HepG2 (cell line): Measurements from ENCODE around the gene NKAIN2. TPM values are rescaled to one million over a fixed set of nuclear protein-coding genes. Genes with fewer than 3 reads are reported as not detected.
A peak's percentile ranks its signal among the peaks of the same experiment; 100 is the strongest.
"Not testable (repeated sequence)": the region's sequence is repeated elsewhere in the genome, so short reads cannot be mapped to it uniquely, and the experiment has no call there.

Source experiments
- ATAC-seq: fragments of 200-7000 bp; cut with Tn5 transposase; 3 replicates; pipeline ENCODE4 v1.9.1; 2020; ENCODE audit warnings: mild to moderate bottlenecking, moderate library complexity
- BruUV-seq: library from RNA; stranded (reverse); fragments of 400-500 nt; replicated peaks from 2 replicates; lab custom pipeline; 2021; lab: Mats Ljungman, UMichigan
- CTCF ChIA-PET: fragments of 300-600 bp; formaldehyde crosslinking; extraction: SDS; loops from one replicate; lab custom pipeline; 2021; ENCODE audit warnings: low total read pairs, inconsistent platforms, low intra/inter-chr PET ratio; lab: Yijun Ruan, JAX
- POLR2A ChIA-PET: fragments of 350-600 bp; sonication (Branson Sonifier 250); formaldehyde crosslinking; loops from one replicate; lab custom pipeline; 2020; ENCODE audit warnings: antibody characterized with exemption, inconsistent platforms; lab: Yijun Ruan, JAX
- DNase-seq: peaks from one replicate; pipeline ENCODE4 v3.0.0-alpha.2; 2015; ENCODE audit warnings: low spot score
- FAIRE-seq: peaks from 3 replicates; lab custom pipeline; 2011; peaks lifted over from hg19 to GRCh38; lab: Jason Lieb, UNC
- H2AFZ ChIP-seq: one replicate; pipeline ENCODE4 v1.6.1; 2011; ENCODE audit warnings: low read length, inconsistent platforms
- H3K27ac ChIP-seq: fragments of 300-600 bp; 3 replicates; pipeline ENCODE4 v1.8.0; 2011; ENCODE audit warnings: mixed run types, mild to moderate bottlenecking, mixed read lengths, low read length, inconsistent platforms; ENCODE audit not compliant: insufficient read depth; ENCODE audit errors: extremely low read length
- H3K27me3 ChIP-seq, 2 experiments: fragments of 200-600 bp in 1 of 2; 2 replicates in 1 of 2; 3 replicates in 1 of 2; pipeline versions ENCODE4 v1.6.0 to v1.8.0; 2011; ENCODE audit warnings: low read length in 2 of 2, mild to moderate bottlenecking in 2 of 2, moderate library complexity in 2 of 2, inconsistent platforms in 1 of 2; ENCODE audit not compliant: insufficient read depth in 2 of 2, control insufficient read depth in 1 of 2
- H3K36me3 ChIP-seq, 2 experiments: fragments of 200-600 bp in 1 of 2; replicated peaks in 1 of 2; 2 replicates in 1 of 2; 3 replicates in 1 of 2; pipeline versions ENCODE4 v1.5.1 to v1.8.0; 2011; ENCODE audit warnings: low read length in 2 of 2, inconsistent platforms in 1 of 2; ENCODE audit not compliant: insufficient read depth in 2 of 2, control insufficient read depth in 1 of 2
- H3K4me1 ChIP-seq: 2 replicates; pipeline ENCODE4 v1.5.1; 2012; ENCODE audit warnings: low read length, inconsistent platforms; ENCODE audit not compliant: insufficient read depth
- H3K4me2 ChIP-seq: 2 replicates; pipeline ENCODE4 v1.6.0; 2011; ENCODE audit warnings: low read depth, low read length, inconsistent platforms
- H3K4me3 ChIP-seq, 3 experiments: fragments of 200-600 bp in 1 of 3; sonication (generic), shearing (Covaris generic) in 1 of 3; replicated peaks in 1 of 3; 2 replicates each; pipeline ENCODE4 v1.5.1; 2011 to 2016; ENCODE audit warnings: low read length in 3 of 3, inconsistent platforms in 2 of 3, low read depth in 2 of 3, mild to moderate bottlenecking in 2 of 3, control low read depth in 1 of 3, mixed read lengths in 1 of 3; ENCODE audit not compliant: insufficient read depth in 1 of 3
- H3K79me2 ChIP-seq: one replicate; pipeline ENCODE4 v1.6.1; 2011; ENCODE audit warnings: low read length, inconsistent platforms; ENCODE audit not compliant: insufficient read depth
- H3K9ac ChIP-seq: 2 replicates; pipeline ENCODE4 v1.6.0; 2011; ENCODE audit warnings: mild to moderate bottlenecking, low read depth, low read length, inconsistent platforms; ENCODE audit not compliant: insufficient read depth
- H3K9me3 ChIP-seq: 2 replicates; pipeline ENCODE4 v1.5.1; 2012; ENCODE audit warnings: mild to moderate bottlenecking, low read length
- H4K20me1 ChIP-seq: 2 replicates; pipeline ENCODE4 v1.6.0; 2011; ENCODE audit warnings: inconsistent platforms, mild to moderate bottlenecking, low read length, moderate library complexity; ENCODE audit not compliant: insufficient read depth
- ADNP ChIP-seq: sonication (generic); formaldehyde crosslinking; IDR thresholded peaks from 2 replicates; pipeline ENCODE4 v1.4.0; 2020; ENCODE audit warnings: missing genetic modification reagents
- CHD4 ChIP-seq: fragments of 200-600 bp; sonication (generic); IDR thresholded peaks from 2 replicates; pipeline ENCODE4 v1.7.0; 2017; ENCODE audit warnings: mild to moderate bottlenecking, low read length, borderline replicate concordance
- GABPB1 ChIP-seq: IDR thresholded peaks from 2 replicates; pipeline ENCODE4 v1.6.1; 2016; ENCODE audit warnings: mild to moderate bottlenecking, missing genetic modification reagents, moderate library complexity, missing compliant biosample characterization
- GPN1 ChIP-seq: sonication (generic); formaldehyde crosslinking; IDR thresholded peaks from 2 replicates; pipeline ENCODE4 v1.5.1; 2020; ENCODE audit warnings: missing genetic modification reagents, borderline replicate concordance
- MAFF ChIP-seq: IDR thresholded peaks from 2 replicates; pipeline ENCODE4 v1.6.1; 2011; ENCODE audit warnings: low read depth, low read length, improper control_type of control experiment
- MAFK ChIP-seq, 2 experiments: IDR thresholded peaks in 1 of 2; conservative IDR thresholded peaks in 1 of 2; 2 replicates each; pipeline ENCODE4 v1.6.1; 2011; ENCODE audit warnings: improper control_type of control experiment in 2 of 2, low read length in 2 of 2
- MZF1 ChIP-seq: sonication (generic); formaldehyde crosslinking; IDR thresholded peaks from 2 replicates; pipeline ENCODE4 v1.8.1; 2023; ENCODE audit warnings: mild to moderate bottlenecking, missing genetic modification reagents, borderline replicate concordance
- REPIN1 ChIP-seq: sonication (generic); formaldehyde crosslinking; IDR thresholded peaks from 2 replicates; pipeline ENCODE4 v1.8.0; 2022; ENCODE audit warnings: missing genetic modification reagents, low read depth, mild to moderate bottlenecking, borderline replicate concordance
- RORA ChIP-seq: sonication (generic); formaldehyde crosslinking; IDR thresholded peaks from 2 replicates; pipeline ENCODE4 v1.5.0; 2020; ENCODE audit warnings: mild to moderate bottlenecking, missing genetic modification reagents, moderate library complexity
- SALL2 ChIP-seq: sonication (generic); formaldehyde crosslinking; IDR thresholded peaks from 2 replicates; pipeline ENCODE4 v1.8.1; 2023; ENCODE audit warnings: mild to moderate bottlenecking, missing genetic modification reagents, inconsistent platforms
- SP4 ChIP-seq: sonication (generic); formaldehyde crosslinking; IDR thresholded peaks from 2 replicates; pipeline ENCODE4 v1.8.1; 2023; ENCODE audit warnings: mild to moderate bottlenecking, missing genetic modification reagents
- ZNF121 ChIP-seq: sonication (generic); formaldehyde crosslinking; IDR thresholded peaks from 2 replicates; pipeline ENCODE4 v1.5.0; 2020; ENCODE audit warnings: mild to moderate bottlenecking, missing genetic modification reagents
- ZNF607 ChIP-seq: sonication (generic); formaldehyde crosslinking; IDR thresholded peaks from 2 replicates; pipeline ENCODE4 v1.5.1; 2020; ENCODE audit warnings: missing genetic modification reagents, mild to moderate bottlenecking, borderline replicate concordance
- WGBS: methylation state at CpG from one replicate; pipeline ENCODE4 v1.1.6; 2017; ENCODE audit warnings: low lambda C conversion rate; 5-methylcytosine and 5-hydroxymethylcytosine counted together
- in situ Hi-C: cut with HindIII; loops from 2 replicates; pipeline ENCODE4 v1.10.0; 2017; ENCODE audit warnings: low pct_unique_long_range_greater_than_20kb; ENCODE audit not compliant: extremely low pct_ligation_motif_present
- intact Hi-C: fragments of 100-400 bp; cut with micrococcal nuclease; formaldehyde crosslinking; loops from one replicate; pipeline ENCODE4 v1.10.0; 2022; ENCODE audit not compliant: unreplicated experiment
- polyA plus RNA-seq, 8 experiments: library from polyadenylated mRNA; depleted of rRNA in 3 of 8; stranded (reverse) in 7 of 8; unstranded in 1 of 8; fragments of >200 nt; fragmentation: Illumina TruSeq in 4 of 8; extraction: Trizol in 4 of 8; gene quantifications; 2 replicates each; pipeline versions ENCODE4 v1.2.1 to v1.2.3, GENCODE V29; 2011 to 2016; ENCODE audit warnings: low read depth in 4 of 8, missing spikeins in 1 of 8, mixed read lengths in 1 of 8; ENCODE audit not compliant: insufficient read depth in 1 of 8
- total RNA-seq, 5 experiments: library from RNA; depleted of rRNA; stranded (reverse); fragments of >200 nt; fragmentation: Illumina TruSeq; extraction: Trizol; gene quantifications; 2 replicates each; pipeline ENCODE4 v1.2.3, GENCODE V29; 2016; ENCODE audit warnings: low read depth in 1 of 5
- TF ChIP-seq, protein P1 (sequence below): sonication (generic); formaldehyde crosslinking; conservative IDR thresholded peaks from 2 replicates; pipeline ENCODE4 v1.8.0; 2022; ENCODE audit warnings: low read depth, missing genetic modification reagents
- TF ChIP-seq, protein P2 (sequence below): sonication (generic); formaldehyde crosslinking; conservative IDR thresholded peaks from 2 replicates; pipeline ENCODE4 v1.8.0; 2022; ENCODE audit warnings: mild to moderate bottlenecking, moderate library complexity, missing genetic modification reagents
- TF ChIP-seq, protein P3 (sequence below): sonication (generic); formaldehyde crosslinking; IDR thresholded peaks from 2 replicates; pipeline ENCODE4 v1.4.0; 2020; ENCODE audit warnings: missing genetic modification reagents; ENCODE audit errors: not compliant biosample characterization

The NKAIN2 gene
- total and polyA plus RNA-seq, 2 of the 13 experiments (the other 11 are each of a cell fraction or from before 2014, with no cell fraction given) = not detected

DNA sequence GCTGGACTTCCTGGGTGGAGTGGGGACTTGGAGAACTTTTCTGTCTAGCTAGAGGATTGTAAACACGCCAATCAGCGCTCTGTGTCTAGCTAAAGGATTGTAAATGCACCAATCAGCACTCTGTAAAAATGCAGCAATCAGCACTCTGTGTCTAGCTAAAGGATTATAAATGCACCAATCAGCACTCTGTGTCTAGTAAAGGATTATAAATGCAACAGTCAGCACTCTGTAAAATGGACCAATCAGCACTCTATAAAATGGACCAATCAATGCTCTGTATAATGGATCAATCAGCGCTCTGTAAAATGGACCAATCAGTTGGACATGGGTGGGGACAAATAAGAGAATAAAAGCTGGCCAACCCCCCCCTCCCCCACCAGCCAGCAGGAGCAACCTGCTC, 760.5 kb downstream of the NKAIN2 start:
- POLR2A ChIA-PET, FAIRE-seq, ATAC-seq, H3K4me1 ChIP-seq, H4K20me1 ChIP-seq, H3K9me3 ChIP-seq, in situ Hi-C loops, CTCF ChIA-PET, intact Hi-C loops, BruUV-seq, DNase-seq, H3K27ac ChIP-seq, H3K4me3 ChIP-seq, H3K9ac ChIP-seq, H3K36me3 ChIP-seq, H2AFZ ChIP-seq, H3K4me2 ChIP-seq, H3K79me2 ChIP-seq, H3K27me3 ChIP-seq: not testable (repeated sequence)
- 15% methylated on average over 3 of the region's 3 CpGs for WGBS
- TF ChIP-seq MAFK (conservative IDR thresholded peaks at IDR 0.05 in 1 of 2, IDR thresholded peaks at IDR 0.05 in 1 of 2; ENCODE audit: low read length in 2 of 2) (peak; percentile 30 to 81; a peak in 3 of 4 replicates), MAFF (peak; percentile 68)

DNA sequence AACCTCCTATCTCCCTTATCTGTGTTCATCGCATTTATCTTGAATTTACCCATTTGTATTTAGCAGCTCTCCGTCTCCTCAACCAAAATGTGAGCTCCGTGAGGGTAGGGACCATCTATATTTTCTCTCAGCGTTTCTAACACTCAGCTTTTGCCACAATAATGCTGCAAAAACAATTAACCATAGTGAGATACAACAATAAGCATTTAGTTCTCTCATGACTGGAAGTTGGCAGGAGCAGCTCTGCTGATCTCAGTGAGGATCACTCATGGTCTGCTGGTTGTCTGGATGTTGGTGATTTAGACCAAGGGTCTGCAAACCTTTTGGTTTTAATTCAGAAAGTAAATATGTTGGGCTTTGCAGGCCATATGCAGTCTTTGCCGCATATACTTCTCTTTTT, 763.7 kb downstream of the NKAIN2 start:
- no TSS peak for BruUV-seq
- no peak overlapping the region for H2AFZ ChIP-seq
- ChIA-PET POLR2A (no interaction called here), CTCF (no interaction called here)
- in situ Hi-C loops = no loop called here
- no peak overlapping the region for H3K4me2 ChIP-seq
- H3K4me3 ChIP-seq = no peak overlapping the region
- 23% methylated on average over 5 of the region's 5 CpGs for WGBS
- no peaks in the 10 kb centered on the region for H3K4me1 ChIP-seq
- H3K36me3 ChIP-seq = no peaks in the 10 kb centered on the region
- intact Hi-C loops = no loop called here
- DNase-seq (no peak), FAIRE-seq (no peak), ATAC-seq (no peak)
- peaks cover 26% of the 10 kb centered on the region for H3K9me3 ChIP-seq
- no peak overlapping the region for H3K9ac ChIP-seq
- no peak overlapping the region for H3K27ac ChIP-seq
- no peaks in the 10 kb centered on the region for H3K79me2 ChIP-seq
- H4K20me1 ChIP-seq = no peaks in the 10 kb centered on the region
- H3K27me3 ChIP-seq = no peaks in the 10 kb centered on the region
- TF ChIP-seq ZNF121 (CRISPR knock-in tag) (no peak), GABPB1 (CRISPR knock-in tag) (no peak), ZNF607 (CRISPR knock-in tag) (no peak), RORA (CRISPR knock-in tag) (no peak), REPIN1 (CRISPR knock-in tag) (no peak), MZF1 (CRISPR knock-in tag) (no peak), ADNP (CRISPR knock-in tag) (no peak), SP4 (CRISPR knock-in tag) (no peak), CHD4 (no peak), SALL2 (CRISPR knock-in tag) (no peak), GPN1 (CRISPR knock-in tag) (no peak)
- TF ChIP-seq, protein P1, sequence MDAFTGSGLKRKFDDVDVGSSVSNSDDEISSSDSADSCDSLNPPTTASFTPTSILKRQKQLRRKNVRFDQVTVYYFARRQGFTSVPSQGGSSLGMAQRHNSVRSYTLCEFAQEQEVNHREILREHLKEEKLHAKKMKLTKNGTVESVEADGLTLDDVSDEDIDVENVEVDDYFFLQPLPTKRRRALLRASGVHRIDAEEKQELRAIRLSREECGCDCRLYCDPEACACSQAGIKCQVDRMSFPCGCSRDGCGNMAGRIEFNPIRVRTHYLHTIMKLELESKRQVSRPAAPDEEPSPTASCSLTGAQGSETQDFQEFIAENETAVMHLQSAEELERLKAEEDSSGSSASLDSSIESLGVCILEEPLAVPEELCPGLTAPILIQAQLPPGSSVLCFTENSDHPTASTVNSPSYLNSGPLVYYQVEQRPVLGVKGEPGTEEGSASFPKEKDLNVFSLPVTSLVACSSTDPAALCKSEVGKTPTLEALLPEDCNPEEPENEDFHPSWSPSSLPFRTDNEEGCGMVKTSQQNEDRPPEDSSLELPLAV (CRISPR knock-in tag) = no peak
- TF ChIP-seq, protein P2, sequence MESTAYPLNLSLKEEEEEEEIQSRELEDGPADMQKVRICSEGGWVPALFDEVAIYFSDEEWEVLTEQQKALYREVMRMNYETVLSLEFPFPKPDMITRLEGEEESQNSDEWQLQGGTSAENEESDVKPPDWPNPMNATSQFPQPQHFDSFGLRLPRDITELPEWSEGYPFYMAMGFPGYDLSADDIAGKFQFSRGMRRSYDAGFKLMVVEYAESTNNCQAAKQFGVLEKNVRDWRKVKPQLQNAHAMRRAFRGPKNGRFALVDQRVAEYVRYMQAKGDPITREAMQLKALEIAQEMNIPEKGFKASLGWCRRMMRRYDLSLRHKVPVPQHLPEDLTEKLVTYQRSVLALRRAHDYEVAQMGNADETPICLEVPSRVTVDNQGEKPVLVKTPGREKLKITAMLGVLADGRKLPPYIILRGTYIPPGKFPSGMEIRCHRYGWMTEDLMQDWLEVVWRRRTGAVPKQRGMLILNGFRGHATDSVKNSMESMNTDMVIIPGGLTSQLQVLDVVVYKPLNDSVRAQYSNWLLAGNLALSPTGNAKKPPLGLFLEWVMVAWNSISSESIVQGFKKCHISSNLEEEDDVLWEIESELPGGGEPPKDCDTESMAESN (CRISPR knock-in tag) = no peak
- TF ChIP-seq, protein P3, sequence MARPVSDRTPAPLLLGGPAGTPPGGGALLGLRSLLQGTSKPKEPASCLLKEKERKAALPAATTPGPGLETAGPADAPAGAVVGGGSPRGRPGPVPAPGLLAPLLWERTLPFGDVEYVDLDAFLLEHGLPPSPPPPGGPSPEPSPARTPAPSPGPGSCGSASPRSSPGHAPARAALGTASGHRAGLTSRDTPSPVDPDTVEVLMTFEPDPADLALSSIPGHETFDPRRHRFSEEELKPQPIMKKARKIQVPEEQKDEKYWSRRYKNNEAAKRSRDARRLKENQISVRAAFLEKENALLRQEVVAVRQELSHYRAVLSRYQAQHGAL (CRISPR knock-in tag) = no peak
